Measurements from ENCODE around the gene MDK. TPM values are rescaled to one million over a fixed set of nuclear protein-coding genes. Genes with fewer than 3 reads are reported as not detected.

Gene MDK
- total RNA-seq, 1 donor from 2014 or later, result 92.7 TPM

GRCh38 chr11:46346886-46347636 is 34.4 kb upstream of the MDK start, which contains the start of gene DGKZ:
TSS of gene DGKZ (plus strand) at chr11:46347463. CDS start at chr11:46347660, 197 bp downstream.
- intact Hi-C loops (cut with DNase I), result no loop called here
- DNase-seq (ENCODE audit: low spot score) (peak; percentile 89), ATAC-seq (peak; percentile 90)

GRCh38 chr11:46347637-46348311 is 33.7 kb upstream of the MDK start:
- DNase-seq (ENCODE audit: low spot score), result no peak
- intact Hi-C loops (cut with DNase I), result no loop called here
- no peak for ATAC-seq

DNA sequence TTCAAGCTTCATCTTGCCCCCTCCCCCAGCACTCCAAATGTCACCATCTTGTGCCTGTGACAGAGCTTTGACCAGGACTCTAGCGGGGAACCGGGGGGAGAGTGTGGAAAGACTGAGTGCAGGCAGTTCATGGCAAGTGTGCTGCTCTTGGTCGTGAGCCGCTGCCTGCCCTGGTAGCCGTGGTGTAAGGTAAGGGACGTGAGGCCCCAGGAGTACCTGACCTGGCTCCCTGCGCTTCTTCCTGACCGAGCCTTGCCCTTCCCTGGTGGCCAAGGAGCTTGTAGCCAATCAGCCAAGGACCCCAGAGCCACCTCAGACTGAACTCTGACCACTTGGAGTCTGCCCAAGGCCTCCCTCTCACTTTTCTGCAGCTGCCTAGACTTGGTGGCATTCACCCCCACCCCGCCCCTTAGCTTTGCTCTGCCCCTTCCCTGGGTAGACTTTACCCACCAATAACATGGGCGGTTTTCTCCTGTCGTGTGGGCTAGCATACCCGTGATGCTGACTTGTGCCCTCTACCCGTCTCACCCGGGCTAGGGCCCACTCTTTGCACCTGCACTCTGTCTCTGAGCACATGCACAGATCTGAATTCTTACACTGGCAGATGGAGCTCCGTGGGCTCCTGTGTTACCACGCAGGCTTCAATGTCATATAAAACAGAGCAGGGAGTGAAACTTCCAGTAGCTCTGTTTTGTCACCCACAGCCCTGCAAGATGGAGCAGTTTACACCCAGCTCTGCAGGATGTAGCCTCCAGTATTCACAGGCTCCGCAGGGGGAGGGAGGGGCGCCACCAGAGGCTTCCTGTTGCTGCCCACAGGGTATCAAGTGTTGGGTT is 32.7 kb upstream of the MDK start:
- no peak for ATAC-seq
- no peak for DNase-seq (ENCODE audit: low spot score)
- intact Hi-C loops (cut with DNase I), result no loop called here

DNA sequence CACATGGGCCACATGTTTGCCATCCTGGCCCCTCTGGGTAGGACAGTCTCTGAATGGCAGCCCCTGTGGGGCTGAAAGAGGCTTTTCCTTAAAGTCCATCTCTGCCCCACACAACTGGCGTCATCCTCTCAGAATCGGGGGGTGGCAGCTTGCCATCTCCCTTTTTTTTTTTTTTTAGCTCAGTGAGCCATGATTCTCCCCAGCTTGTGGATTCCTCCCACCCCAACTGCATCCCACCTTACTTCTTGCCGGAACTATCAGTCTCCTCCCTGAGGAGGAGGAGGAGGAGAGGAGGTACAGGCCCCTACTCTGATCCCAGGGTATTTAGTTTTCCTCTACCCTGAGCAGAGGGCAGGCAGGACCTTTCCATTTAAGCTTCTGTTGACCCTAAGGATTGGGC is 30.8 kb upstream of the MDK start:
- DNase-seq (ENCODE audit: low spot score) (no peak), ATAC-seq (no peak)
- intact Hi-C loops (cut with DNase I), result loop anchor here (5.0 to 10.0 kb wide), 2 partner anchors 742 to 1014 kb away; no protein-coding TSS in a partner anchor

GRCh38 chr11:46351148-46351547 is 30.3 kb upstream of the MDK start:
- ATAC-seq (no peak), DNase-seq (ENCODE audit: low spot score) (no peak)
- intact Hi-C loops (cut with DNase I), result loop anchor here (5.0 to 10.0 kb wide), 2 partner anchors 741 to 1014 kb away; no protein-coding TSS in a partner anchor

GRCh38 chr11:46351606-46352005 is 29.9 kb upstream of the MDK start:
- DNase-seq (ENCODE audit: low spot score), result no peak
- intact Hi-C loops (cut with DNase I), result loop anchor here (5.0 to 10.0 kb wide), 2 partner anchors 741 to 1013 kb away; no protein-coding TSS in a partner anchor
- no peak for ATAC-seq

- DNase-seq (ENCODE audit: low spot score) (no peak), ATAC-seq (peak; percentile 44)
- intact Hi-C loops (cut with DNase I), result loop anchor here (5.0 to 10.0 kb wide), 2 partner anchors 740 to 1013 kb away; no protein-coding TSS in a partner anchor
Measured at GRCh38 chr11:46352063-46352841, 29.2 kb upstream of the MDK start.

DNA sequence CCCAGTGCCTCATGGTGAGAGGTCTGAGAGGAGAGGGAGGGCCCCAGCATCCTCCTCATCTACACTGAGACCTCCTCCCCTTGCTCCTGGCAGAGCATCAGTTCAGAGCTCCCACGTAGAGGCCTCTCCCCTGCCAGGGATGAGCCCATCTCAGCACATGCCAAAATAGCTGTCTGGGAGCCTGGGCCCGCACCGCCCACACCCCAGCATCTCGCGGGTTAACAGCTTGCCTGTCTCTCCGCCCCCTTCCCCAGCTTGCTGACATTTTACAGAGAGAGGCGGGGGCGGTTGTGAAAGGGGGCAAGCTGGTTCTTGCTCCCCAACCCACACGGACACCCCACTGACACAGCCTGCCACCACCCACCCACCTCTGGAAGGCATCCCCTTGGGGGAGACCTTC is 27.8 kb upstream of the MDK start:
- ATAC-seq (no peak), DNase-seq (ENCODE audit: low spot score) (no peak)
- intact Hi-C loops (cut with DNase I), result loop anchor here (5.0 to 10.0 kb wide), 2 partner anchors 739 to 1011 kb away; no protein-coding TSS in a partner anchor

- DNase-seq (ENCODE audit: low spot score) (no peak), ATAC-seq (no peak)
- intact Hi-C loops (cut with DNase I), result loop anchor here (10.0 kb wide), 1 partner anchor 1008 kb away; no protein-coding TSS in a partner anchor
Measured at GRCh38 chr11:46356924-46357482, 24.5 kb upstream of the MDK start.

DNA sequence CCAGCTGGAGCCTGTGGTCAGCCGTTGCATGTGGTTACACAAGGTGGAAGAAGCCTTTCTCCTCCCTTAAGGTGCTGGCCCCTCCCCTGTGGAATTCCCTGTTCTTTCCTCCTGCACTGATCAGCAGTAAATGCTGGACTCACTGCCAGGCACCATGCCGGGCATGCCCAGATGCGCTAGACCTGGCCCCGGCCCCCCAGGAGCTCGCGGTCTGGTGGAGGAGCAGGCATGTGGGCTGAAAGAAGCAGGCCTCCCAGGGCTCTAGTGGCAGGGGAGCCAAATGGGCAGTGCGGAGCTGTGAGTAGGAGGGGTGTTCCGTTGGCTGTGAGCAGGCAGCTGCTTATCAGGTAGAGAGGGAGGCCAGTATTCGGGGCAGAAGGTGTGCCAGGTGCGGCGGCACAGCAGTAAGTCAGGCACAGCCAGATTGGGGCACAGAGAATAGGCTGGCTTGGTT is 24.0 kb upstream of the MDK start:
- no peak for ATAC-seq
- DNase-seq (ENCODE audit: low spot score), result no peak
- intact Hi-C loops (cut with DNase I), result loop anchor here (10.0 kb wide), 1 partner anchor 1007 kb away; no protein-coding TSS in a partner anchor

GRCh38 chr11:46359953-46360352 is 21.5 kb upstream of the MDK start:
- ATAC-seq (no peak), DNase-seq (ENCODE audit: low spot score) (no peak)
- intact Hi-C loops (cut with DNase I), result loop anchor here (10.0 kb wide), 1 partner anchor 1005 kb away; no protein-coding TSS in a partner anchor

GRCh38 chr11:46360878-46361277 is 20.6 kb upstream of the MDK start:
- ATAC-seq, result no peak

DNA sequence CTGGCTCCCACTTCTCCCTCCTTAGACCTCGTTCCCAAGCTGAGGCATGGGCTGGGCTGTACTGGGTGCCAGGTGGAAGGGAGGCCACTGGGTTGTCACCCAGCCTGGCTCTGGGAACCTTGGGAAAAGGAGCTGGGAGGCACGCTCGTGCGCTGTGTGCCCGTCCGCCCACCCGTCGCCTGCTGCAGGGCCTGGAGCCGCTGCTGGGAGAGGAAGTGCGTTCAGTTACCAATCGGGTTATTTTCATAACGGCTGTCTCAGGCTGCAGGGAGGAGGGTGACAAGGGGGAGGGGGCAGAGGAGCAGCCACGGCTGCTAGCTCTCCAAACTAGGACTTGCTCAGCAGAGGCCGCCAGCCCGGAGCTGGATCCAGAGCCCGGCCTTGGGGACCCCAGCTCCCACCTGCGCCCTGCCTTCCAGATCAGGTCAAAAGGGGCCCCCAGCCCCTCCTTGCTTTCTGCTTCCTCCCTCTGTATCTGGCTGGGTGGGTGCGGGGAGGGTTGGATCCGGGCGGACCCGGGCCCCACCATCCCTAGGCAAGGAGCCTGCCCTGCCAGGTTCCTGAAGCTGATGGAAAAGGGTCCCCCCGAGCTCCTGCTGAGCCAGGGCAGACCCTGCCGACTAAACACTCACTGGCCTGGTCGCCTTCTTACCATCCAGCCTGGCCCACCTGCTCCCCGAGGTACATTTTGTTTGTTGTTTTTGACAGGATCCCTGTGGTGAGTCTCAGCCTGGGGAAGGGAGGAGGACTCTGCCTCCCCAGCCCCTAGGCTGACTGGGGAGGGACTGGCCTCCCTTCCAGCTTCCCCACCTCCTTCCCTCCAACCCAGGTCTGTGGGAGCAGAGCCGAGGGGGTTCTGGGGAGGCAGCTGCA is 19.9 kb upstream of the MDK start:
- intact Hi-C loops (cut with DNase I), result no loop called here
- no peak for DNase-seq (ENCODE audit: low spot score)

More at GRCh38 chr11:46360878-46361277, 20.6 kb upstream of the MDK start:
- DNase-seq (ENCODE audit: low spot score), result no peak
- intact Hi-C loops (cut with DNase I), result no loop called here

DNA sequence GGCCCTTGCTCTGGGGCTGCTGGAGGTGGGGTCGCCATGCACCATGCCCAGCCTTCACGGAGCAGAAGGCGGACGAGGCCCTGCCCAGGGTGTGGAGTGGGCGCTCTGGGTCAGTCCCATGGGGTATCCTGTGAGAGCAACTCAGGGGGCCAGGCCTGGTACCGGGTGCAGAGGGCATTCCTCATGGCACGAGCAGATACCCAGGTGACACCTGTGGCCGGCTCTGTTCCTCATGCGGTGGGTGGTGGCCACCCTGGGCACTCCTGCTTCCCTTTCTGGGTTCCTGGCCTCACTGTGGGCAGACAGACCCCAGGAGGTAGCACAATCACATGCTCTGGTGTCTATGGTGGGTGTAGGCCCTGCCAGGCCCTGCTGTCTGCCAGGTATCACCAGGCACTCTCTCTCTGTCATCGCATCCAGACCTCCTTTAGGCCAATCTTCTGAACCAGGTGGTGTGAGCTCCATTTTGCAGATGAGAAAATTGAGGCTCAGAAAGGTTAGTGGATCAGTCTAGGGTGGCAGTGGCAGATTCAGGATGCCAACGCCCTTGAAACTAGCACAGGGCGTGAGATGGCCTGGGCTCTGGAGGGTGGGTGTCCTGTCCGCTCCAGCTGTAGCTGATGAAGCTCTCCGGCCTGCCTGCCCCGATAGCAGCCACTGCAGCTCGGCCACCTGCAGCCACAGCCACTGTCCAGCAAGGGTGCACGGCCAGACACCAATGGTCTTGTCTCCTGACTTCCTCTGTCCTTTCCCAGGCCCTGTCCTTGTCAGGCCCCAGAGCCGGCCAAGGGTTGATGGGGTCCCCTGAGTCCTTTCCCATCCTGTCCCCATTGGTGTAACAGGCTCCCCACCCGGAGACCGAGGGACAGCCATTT is 19.1 kb upstream of the MDK start:
- ATAC-seq (peak; percentile 1), DNase-seq (ENCODE audit: low spot score) (no peak)
- intact Hi-C loops (cut with DNase I), result no loop called here

More for the DNA sequence above, 19.9 kb upstream of the MDK start:
- ATAC-seq, result peak; percentile 83

GRCh38 chr11:46363031-46363407 is 18.4 kb upstream of the MDK start:
- ATAC-seq (peak; percentile 68), DNase-seq (ENCODE audit: low spot score) (no peak)
- intact Hi-C loops (cut with DNase I), result no loop called here

DNA sequence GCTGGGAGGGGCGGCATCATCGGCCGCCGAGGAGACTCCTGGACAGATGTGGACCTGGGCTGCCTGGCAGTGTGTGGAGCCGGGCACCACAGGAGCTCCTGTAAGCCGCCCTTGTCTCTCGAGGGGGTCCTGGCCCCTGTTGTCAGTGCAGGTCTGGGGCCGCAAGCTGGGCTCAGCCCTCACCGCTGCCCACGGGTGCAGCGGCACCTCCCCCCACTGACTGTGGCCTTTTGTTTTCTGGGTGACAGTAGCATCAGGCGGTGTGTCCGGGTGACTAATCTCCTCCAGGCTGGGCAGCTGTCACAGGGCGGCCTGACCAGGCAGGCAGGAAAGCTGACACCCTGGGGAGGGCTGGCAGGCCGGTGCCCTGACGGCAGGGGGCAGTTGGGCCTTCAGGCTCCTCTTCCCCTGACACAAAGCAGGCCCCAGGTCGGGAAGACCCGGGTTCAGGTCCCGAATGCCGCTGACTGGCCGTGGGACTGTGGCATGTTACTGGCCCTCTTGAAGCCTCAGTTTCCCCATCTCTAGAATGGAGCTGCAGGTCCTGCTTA is 17.9 kb upstream of the MDK start:
- ATAC-seq (peak; percentile 2), DNase-seq (ENCODE audit: low spot score) (no peak)
- intact Hi-C loops (cut with DNase I), result no loop called here

Data from sciatic nerve (tissue), 2 donors.